Measurements from ENCODE around the gene MDP1.
A peak's percentile ranks its signal among the peaks of the same experiment; 100 is the strongest.

Gene MDP1

GRCh38 chr14:24235804-24236688 is 20.2 kb upstream of the MDP1 start:
- H3K56ac ChIP-seq (ENCODE audit: low read length) = no peak overlapping the region
- DNase-seq = no peak
- H2BK15ac ChIP-seq (replicated peaks; ENCODE audit: low read depth) = no peak overlapping the region
- no peak overlapping the region for H4K8ac ChIP-seq (ENCODE audit: low read depth, low read length)
- no peak overlapping the region for H3K9ac ChIP-seq (ENCODE audit: low read length)
- H3K79me1 ChIP-seq (ENCODE audit: low read length) = peaks cover 8% of the 10 kb centered on the region
- H3K4me1 ChIP-seq (ENCODE audit: control insufficient read depth, low read depth, low read length) = peaks cover 2% of the 10 kb centered on the region
- no peak overlapping the region for H4K5ac ChIP-seq (ENCODE audit: low read length)
- no peaks in the 10 kb centered on the region for H3K27me3 ChIP-seq (ENCODE audit: insufficient read depth, low read length, poor library complexity)
- H3K27ac ChIP-seq (ENCODE audit: low read depth, low read length) = no peak overlapping the region
- H3K4ac ChIP-seq (ENCODE audit: low read depth, low read length) = no peak overlapping the region
- H2AK5ac ChIP-seq (ENCODE audit: low read length) = no peak overlapping the region
- H3K18ac ChIP-seq (ENCODE audit: low read length) = no peak overlapping the region
- no peak overlapping the region for H2BK120ac ChIP-seq (ENCODE audit: low read depth, low read length)
- no peak overlapping the region for H3K23ac ChIP-seq (ENCODE audit: low read length)
- no peak overlapping the region for H2BK5ac ChIP-seq (ENCODE audit: low read length)
- H3K36me3 ChIP-seq (ENCODE audit: control insufficient read depth, insufficient read depth, low read length) = peaks cover 2% of the 10 kb centered on the region
- WGBS (ENCODE audit: extremely low coverage, insufficient coverage, low lambda C conversion rate) = no CpG with 5 or more reads among the region's 5 CpGs
- H3K4me2 ChIP-seq (ENCODE audit: low read length) = no peak overlapping the region
- H3K79me2 ChIP-seq (ENCODE audit: control insufficient read depth, insufficient read depth, low read length) = peaks cover 9% of the 10 kb centered on the region
- H3K4me3 ChIP-seq (ENCODE audit: low read length) = no peak overlapping the region

GRCh38 chr14:24234095-24235005 is 18.5 kb upstream of the MDP1 start:
- no peak overlapping the region for H2BK120ac ChIP-seq (ENCODE audit: low read depth, low read length)
- no peak overlapping the region for H3K27ac ChIP-seq (ENCODE audit: low read depth, low read length)
- no peaks in the 10 kb centered on the region for H3K36me3 ChIP-seq (ENCODE audit: control insufficient read depth, insufficient read depth, low read length)
- H2BK5ac ChIP-seq (ENCODE audit: low read length) = no peak overlapping the region
- H3K4ac ChIP-seq (ENCODE audit: low read depth, low read length) = no peak overlapping the region
- no peak overlapping the region for H4K8ac ChIP-seq (ENCODE audit: low read depth, low read length)
- no peak for DNase-seq
- H3K27me3 ChIP-seq (ENCODE audit: insufficient read depth, low read length, poor library complexity) = no peaks in the 10 kb centered on the region
- peaks cover 9% of the 10 kb centered on the region for H3K79me1 ChIP-seq (ENCODE audit: low read length)
- no peak overlapping the region for H3K9ac ChIP-seq (ENCODE audit: low read length)
- H2BK15ac ChIP-seq (replicated peaks; ENCODE audit: low read depth) = no peak overlapping the region
- no peak overlapping the region for H3K4me2 ChIP-seq (ENCODE audit: low read length)
- H3K79me2 ChIP-seq (ENCODE audit: control insufficient read depth, insufficient read depth, low read length) = peaks cover 14% of the 10 kb centered on the region
- no peak overlapping the region for H4K5ac ChIP-seq (ENCODE audit: low read length)
- H3K4me1 ChIP-seq (ENCODE audit: control insufficient read depth, low read depth, low read length) = peaks cover 2% of the 10 kb centered on the region
- H3K18ac ChIP-seq (ENCODE audit: low read length) = no peak overlapping the region
- H3K4me3 ChIP-seq (ENCODE audit: low read length) = no peak overlapping the region
- no peak overlapping the region for H3K23ac ChIP-seq (ENCODE audit: low read length)
- no peak overlapping the region for H3K56ac ChIP-seq (ENCODE audit: low read length)
- no CpG with 5 or more reads among the region's 3 CpGs for WGBS (ENCODE audit: extremely low coverage, insufficient coverage, low lambda C conversion rate)
- H2AK5ac ChIP-seq (ENCODE audit: low read length) = no peak overlapping the region

- WGBS (ENCODE audit: extremely low coverage, insufficient coverage, low lambda C conversion rate) = no CpG with 5 or more reads among the region's 2 CpGs
- Histone ChIP-seq H2BK5ac (ENCODE audit: low read length) (no peak overlapping the region), H3K4me3 (ENCODE audit: low read length) (no peak overlapping the region), H3K36me3 (ENCODE audit: control insufficient read depth, insufficient read depth, low read length) (no peaks in the 10 kb centered on the region), H3K56ac (ENCODE audit: low read length) (peak overlapping the region; percentile 97), H3K79me1 (ENCODE audit: low read length) (peaks cover 9% of the 10 kb centered on the region), H3K4ac (ENCODE audit: low read depth, low read length) (no peak overlapping the region), H4K8ac (ENCODE audit: low read depth, low read length) (no peak overlapping the region), H3K4me2 (ENCODE audit: low read length) (peak overlapping the region; percentile 78), H3K4me1 (ENCODE audit: control insufficient read depth, low read depth, low read length) (peaks cover 2% of the 10 kb centered on the region), H2AK5ac (ENCODE audit: low read length) (no peak overlapping the region), H3K27ac (ENCODE audit: low read depth, low read length) (no peak overlapping the region), H2BK15ac (replicated peaks; ENCODE audit: low read depth) (no peak overlapping the region), H3K23ac (ENCODE audit: low read length) (no peak overlapping the region), H3K79me2 (ENCODE audit: control insufficient read depth, insufficient read depth, low read length) (peaks cover 18% of the 10 kb centered on the region), H3K9ac (ENCODE audit: low read length) (peak overlapping the region; percentile 95), H3K18ac (ENCODE audit: low read length) (no peak overlapping the region), H4K5ac (ENCODE audit: low read length) (no peak overlapping the region), H2BK120ac (ENCODE audit: low read depth, low read length) (no peak overlapping the region), H3K27me3 (ENCODE audit: insufficient read depth, low read length, poor library complexity) (no peaks in the 10 kb centered on the region)
- peak; percentile 24 for DNase-seq
These were observed 17.6 kb upstream of the MDP1 start for GRCh38 chr14:24233538-24233866.

- peak within 1 kb of the TSS; percentile 46 for H3K4ac ChIP-seq (ENCODE audit: low read depth, low read length)
- DNase-seq = no peak
- H3K23ac ChIP-seq (ENCODE audit: low read length) = peak within 1 kb of the TSS; percentile 9
- peaks cover 9% of the 10 kb centered on the region for H3K79me1 ChIP-seq (ENCODE audit: low read length)
- H2BK15ac ChIP-seq (replicated peaks; ENCODE audit: low read depth) = no peak within 1 kb of the TSS
- no peak within 1 kb of the TSS for H4K8ac ChIP-seq (ENCODE audit: low read depth, low read length)
- peak within 1 kb of the TSS; percentile 79 for H3K27ac ChIP-seq (ENCODE audit: low read depth, low read length)
- H2BK5ac ChIP-seq (ENCODE audit: low read length) = peak within 1 kb of the TSS; percentile 82
- H2BK120ac ChIP-seq (ENCODE audit: low read depth, low read length) = peak within 1 kb of the TSS; percentile 37
- peak within 1 kb of the TSS; percentile 99 for H3K4me3 ChIP-seq (ENCODE audit: low read length)
- peak within 1 kb of the TSS; percentile 28 for H3K18ac ChIP-seq (ENCODE audit: low read length)
- H3K9ac ChIP-seq (ENCODE audit: low read length) = peak within 1 kb of the TSS; percentile 95
- H3K56ac ChIP-seq (ENCODE audit: low read length) = peak within 1 kb of the TSS; percentile 97
- H3K79me2 ChIP-seq (ENCODE audit: control insufficient read depth, insufficient read depth, low read length) = peaks cover 19% of the 10 kb centered on the region
- no peaks in the 10 kb centered on the region for H3K36me3 ChIP-seq (ENCODE audit: control insufficient read depth, insufficient read depth, low read length)
- WGBS (ENCODE audit: extremely low coverage, insufficient coverage, low lambda C conversion rate) = no CpG with 5 or more reads among the region's 38 CpGs
- H3K4me2 ChIP-seq (ENCODE audit: low read length) = peak within 1 kb of the TSS; percentile 98
- peaks cover 2% of the 10 kb centered on the region for H3K4me1 ChIP-seq (ENCODE audit: control insufficient read depth, low read depth, low read length)
- no peak within 1 kb of the TSS for H2AK5ac ChIP-seq (ENCODE audit: low read length)
- H4K5ac ChIP-seq (ENCODE audit: low read length) = no peak within 1 kb of the TSS
- no peaks in the 10 kb centered on the region for H3K27me3 ChIP-seq (ENCODE audit: insufficient read depth, low read length, poor library complexity)
These were observed 17.0 kb upstream of the MDP1 start, which contains the start of gene GMPR2 for GRCh38 chr14:24232645-24233537. TSS of gene GMPR2 (plus strand) at chr14:24232929. CDS start at chr14:24233254, 325 bp downstream.

GRCh38 chr14:24232121-24232644 is 16.3 kb upstream of the MDP1 start, which contains the start of gene NEDD8:
TSS of gene NEDD8 (minus strand) at chr14:24232367. CDS start at chr14:24232267, 100 bp downstream.
- peak; percentile 95 for DNase-seq
- H3K4me2 ChIP-seq (ENCODE audit: low read length) = peak within 1 kb of the TSS; percentile 98
- H2AK5ac ChIP-seq (ENCODE audit: low read length) = no peak within 1 kb of the TSS
- H3K56ac ChIP-seq (ENCODE audit: low read length) = peak within 1 kb of the TSS; percentile 97
- H3K4me1 ChIP-seq (ENCODE audit: control insufficient read depth, low read depth, low read length) = peaks cover 2% of the 10 kb centered on the region
- H3K79me1 ChIP-seq (ENCODE audit: low read length) = peaks cover 9% of the 10 kb centered on the region
- H4K8ac ChIP-seq (ENCODE audit: low read depth, low read length) = peak within 1 kb of the TSS; percentile 16
- peak within 1 kb of the TSS; percentile 95 for H3K9ac ChIP-seq (ENCODE audit: low read length)
- H3K27ac ChIP-seq (ENCODE audit: low read depth, low read length) = peak within 1 kb of the TSS; percentile 79
- H3K4ac ChIP-seq (ENCODE audit: low read depth, low read length) = peak within 1 kb of the TSS; percentile 46
- no CpG with 5 or more reads among the region's 30 CpGs for WGBS (ENCODE audit: extremely low coverage, insufficient coverage, low lambda C conversion rate)
- H3K27me3 ChIP-seq (ENCODE audit: insufficient read depth, low read length, poor library complexity) = no peaks in the 10 kb centered on the region
- no peaks in the 10 kb centered on the region for H3K36me3 ChIP-seq (ENCODE audit: control insufficient read depth, insufficient read depth, low read length)
- H3K79me2 ChIP-seq (ENCODE audit: control insufficient read depth, insufficient read depth, low read length) = peaks cover 20% of the 10 kb centered on the region
- H2BK15ac ChIP-seq (replicated peaks; ENCODE audit: low read depth) = no peak within 1 kb of the TSS
- H3K23ac ChIP-seq (ENCODE audit: low read length) = peak within 1 kb of the TSS; percentile 9
- peak within 1 kb of the TSS; percentile 99 for H3K4me3 ChIP-seq (ENCODE audit: low read length)
- H4K5ac ChIP-seq (ENCODE audit: low read length) = no peak within 1 kb of the TSS
- H2BK120ac ChIP-seq (ENCODE audit: low read depth, low read length) = peak within 1 kb of the TSS; percentile 37
- peak within 1 kb of the TSS; percentile 82 for H2BK5ac ChIP-seq (ENCODE audit: low read length)
- peak within 1 kb of the TSS; percentile 28 for H3K18ac ChIP-seq (ENCODE audit: low read length)
